ENCODE measurements around the gene PDE9A. TPM values are rescaled to one million over a fixed set of nuclear protein-coding genes. Genes with fewer than 3 reads are reported as not detected.

Gene PDE9A
- total and polyA plus RNA-seq, 10 donors, result 7.9 to 45.5 (median 23.8) TPM

GRCh38 chr21:42755031-42755665, 101.7 kb downstream of the PDE9A start:
- intact Hi-C loops (cut with DNase I; ENCODE audit: low total_unique reads), result no loop called here
- no peak overlapping the region for H3K27ac ChIP-seq
- no peak overlapping the region for H3K4me3 ChIP-seq
- no peaks in the 10 kb centered on the region for H3K9me3 ChIP-seq
- DNase-seq, result peak; percentile 51
- H3K36me3 ChIP-seq, result peaks cover 0 to 49% (median 8%) of the 10 kb centered on the region in 6 donors
- H3K27me3 ChIP-seq (replicated peaks in 1 of 7), result no peaks in the 10 kb centered on the region
- no peaks in the 10 kb centered on the region for H3K4me1 ChIP-seq
- TF ChIP-seq POLR2A (IDR thresholded peaks at IDR 0.05), result no peak
- TF ChIP-seq POLR2AphosphoS5 (IDR thresholded peaks at IDR 0.05), result no peak
- 85 to 92% (median 91%) methylated on average over 14 of the region's 14 CpGs for WGBS, 5 donors

- peak; percentile 68 for DNase-seq
- no peak overlapping the region for H3K4me3 ChIP-seq
- peaks cover 0 to 57% (median 8%) of the 10 kb centered on the region in 6 donors for H3K36me3 ChIP-seq
- no peaks in the 10 kb centered on the region for H3K4me1 ChIP-seq
- intact Hi-C loops (cut with DNase I; ENCODE audit: low total_unique reads), result no loop called here
- H3K27ac ChIP-seq, result no peak overlapping the region
- TF ChIP-seq POLR2A (IDR thresholded peaks at IDR 0.05), result no peak
- no peak for TF ChIP-seq POLR2AphosphoS5 (IDR thresholded peaks at IDR 0.05)
- TF ChIP-seq CTCF (IDR thresholded peaks at IDR 0.05 in 8 of 11, conservative IDR thresholded peaks at IDR 0.05 in 3 of 11), result no peak
- no peaks in the 10 kb centered on the region for H3K27me3 ChIP-seq (replicated peaks in 1 of 7)
- 87 to 93% (median 90%) methylated on average over 11 to 20 of the region's 20 CpGs for WGBS, 5 donors
- H3K9me3 ChIP-seq, result no peaks in the 10 kb centered on the region
These were observed 102.6 kb downstream of the PDE9A start for GRCh38 chr21:42755766-42756579.

- intact Hi-C loops (cut with DNase I; ENCODE audit: low total_unique reads), result no loop called here
- DNase-seq, result peak; percentile 71
- H3K27ac ChIP-seq, result no peak overlapping the region
- no peak overlapping the region for H3K4me3 ChIP-seq
- no peaks in the 10 kb centered on the region for H3K9me3 ChIP-seq
- H3K4me1 ChIP-seq, result no peaks in the 10 kb centered on the region
- 85 to 90% (median 88%) methylated on average over 15 to 24 of the region's 24 CpGs for WGBS, 5 donors
- H3K27me3 ChIP-seq (replicated peaks in 1 of 7), result no peaks in the 10 kb centered on the region
- no peak for TF ChIP-seq CTCF (IDR thresholded peaks at IDR 0.05 in 8 of 11, conservative IDR thresholded peaks at IDR 0.05 in 3 of 11)
- no peak for TF ChIP-seq POLR2AphosphoS5 (IDR thresholded peaks at IDR 0.05)
- no peak for TF ChIP-seq POLR2A (IDR thresholded peaks at IDR 0.05)
- peaks cover 0 to 64% (median 11%) of the 10 kb centered on the region in 6 donors for H3K36me3 ChIP-seq
These were observed 103.3 kb downstream of the PDE9A start for GRCh38 chr21:42756580-42757250.

GRCh38 chr21:42757422-42757821, 104.0 kb downstream of the PDE9A start:
- H3K27me3 ChIP-seq (replicated peaks in 1 of 7), result no peaks in the 10 kb centered on the region
- TF ChIP-seq POLR2A (IDR thresholded peaks at IDR 0.05), result no peak
- TF ChIP-seq CTCF (IDR thresholded peaks at IDR 0.05 in 8 of 11, conservative IDR thresholded peaks at IDR 0.05 in 3 of 11), result no peak
- no peak for TF ChIP-seq POLR2AphosphoS5 (IDR thresholded peaks at IDR 0.05)
- no peak overlapping the region for H3K4me3 ChIP-seq
- no peaks in the 10 kb centered on the region for H3K9me3 ChIP-seq
- peak; percentile 49 for DNase-seq
- intact Hi-C loops (cut with DNase I; ENCODE audit: low total_unique reads), result no loop called here
- H3K4me1 ChIP-seq, result no peaks in the 10 kb centered on the region
- H3K27ac ChIP-seq, result no peak overlapping the region
- peaks cover 0 to 72% (median 9%) of the 10 kb centered on the region in 6 donors for H3K36me3 ChIP-seq
- 93 to 95% (median 94%) methylated on average over 6 to 10 of the region's 10 CpGs for WGBS, 5 donors

Data from spleen (tissue), 11 donors.